CD14-positive monocyte (primary cell): ENCODE data around the gene GAL3ST2. TPM values are rescaled to one million over a fixed set of nuclear protein-coding genes. Genes with fewer than 3 reads are reported as not detected.
A peak's percentile ranks its signal among the peaks of the same experiment; 100 is the strongest.
"Not testable (repeated sequence)": the region's sequence is repeated elsewhere in the genome, so short reads cannot be mapped to it uniquely, and the experiment has no call there.

Source experiments
- DNase-seq, 3 donors: peaks; one replicate each; pipeline ENCODE4 v3.0.0-alpha.2; 2011 to 2022
- H2AFZ ChIP-seq: 2 replicates; pipeline ENCODE4 v1.6.0; 2012; ENCODE audit warnings: mild to moderate bottlenecking, low read depth, low read length, inconsistent platforms; ENCODE audit not compliant: insufficient read depth, poor library complexity, severe bottlenecking
- H3K27ac ChIP-seq, 2 donors: 1 replicate in 1 of 2; 2 replicates in 1 of 2; pipeline ENCODE4 v1.5.1; 2012 to 2013; ENCODE audit warnings: low read length in 2 of 2, control low read depth in 1 of 2, inconsistent platforms in 1 of 2, low read depth in 1 of 2, mild to moderate bottlenecking in 1 of 2
- H3K27me3 ChIP-seq, 2 donors: one replicate each; pipeline versions ENCODE4 v1.6.0 to v1.6.1; 2011 to 2013; ENCODE audit warnings: low read length in 2 of 2; ENCODE audit not compliant: control insufficient read depth in 2 of 2, insufficient read depth in 2 of 2
- H3K36me3 ChIP-seq, 2 donors: replicated peaks in 1 of 2; 1 replicate in 1 of 2; 2 replicates in 1 of 2; pipeline versions ENCODE4 v1.5.1 to v1.6.1; 2012 to 2013; ENCODE audit warnings: low read length in 2 of 2, control low read depth in 1 of 2, inconsistent platforms in 1 of 2, mild to moderate bottlenecking in 1 of 2; ENCODE audit not compliant: insufficient read depth in 2 of 2, control insufficient read depth in 1 of 2
- H3K4me1 ChIP-seq, 2 donors: 1 replicate in 1 of 2; 2 replicates in 1 of 2; pipeline versions ENCODE4 v1.5.1 to v1.6.1; 2012 to 2013; ENCODE audit warnings: low read length in 2 of 2, control low read depth in 1 of 2, inconsistent platforms in 1 of 2, mild to moderate bottlenecking in 1 of 2, moderate library complexity in 1 of 2; ENCODE audit not compliant: insufficient read depth in 2 of 2, control insufficient read depth in 1 of 2
- H3K4me2 ChIP-seq: replicated peaks from 2 replicates; pipeline ENCODE3; 2012; ENCODE audit warnings: low read length, moderate library complexity, mild to moderate bottlenecking; ENCODE audit not compliant: poor library complexity, severe bottlenecking; ENCODE audit errors: extremely low read depth
- H3K4me3 ChIP-seq, 3 experiments: fragments of 200-600 bp in 1 of 3; sonication (generic) in 1 of 3; replicated peaks in 1 of 3; 1 replicate in 2 of 3; 2 replicates in 1 of 3; pipeline ENCODE4 v1.5.1; 2011 to 2013; ENCODE audit warnings: low read length in 3 of 3, mild to moderate bottlenecking in 3 of 3, control low read depth in 2 of 3, low read depth in 2 of 3, inconsistent platforms in 1 of 3, moderate library complexity in 1 of 3
- H3K79me2 ChIP-seq: 2 replicates; pipeline ENCODE4 v1.6.0; 2012; ENCODE audit warnings: mild to moderate bottlenecking, control low read depth, inconsistent platforms, low read length, moderate library complexity; ENCODE audit not compliant: insufficient read depth
- H3K9ac ChIP-seq: 2 replicates; pipeline ENCODE4 v1.6.0; 2017; ENCODE audit warnings: low read length, mild to moderate bottlenecking; ENCODE audit not compliant: insufficient read depth, poor library complexity, severe bottlenecking
- H3K9me3 ChIP-seq, 2 donors: replicated peaks in 1 of 2; 1 replicate in 1 of 2; 2 replicates in 1 of 2; pipeline versions ENCODE4 v1.5.1 to v1.6.1; 2012 to 2013; ENCODE audit warnings: low read length in 2 of 2, control low read depth in 1 of 2; ENCODE audit not compliant: control insufficient read depth in 1 of 2, insufficient read depth in 1 of 2
- H4K20me1 ChIP-seq: 2 replicates; pipeline ENCODE4 v1.6.0; 2012; ENCODE audit warnings: mild to moderate bottlenecking, low read length, control low read depth, moderate library complexity; ENCODE audit not compliant: insufficient read depth
- H3K27ac Mint-ChIP-seq, 7 donors: one replicate each; pipeline ENCODE4 v1.8.0; 2020; ENCODE audit warnings: mild to moderate bottlenecking in 7 of 7, mixed read lengths in 7 of 7, moderate library complexity in 6 of 7, inconsistent platforms in 2 of 7
- H3K27me3 Mint-ChIP-seq, 3 donors: one replicate each; pipeline ENCODE4 v1.8.0; 2021 to 2022; ENCODE audit warnings: low read depth in 3 of 3, mild to moderate bottlenecking in 3 of 3, mixed read lengths in 3 of 3, moderate library complexity in 3 of 3, inconsistent platforms in 1 of 3
- H3K36me3 Mint-ChIP-seq, 2 donors: one replicate each; pipeline ENCODE4 v1.8.0; 2020; ENCODE audit warnings: mixed read lengths in 2 of 2, inconsistent platforms in 1 of 2, mild to moderate bottlenecking in 1 of 2
- H3K4me1 Mint-ChIP-seq: one replicate; pipeline ENCODE4 v1.8.0; 2020; ENCODE audit warnings: mild to moderate bottlenecking, mixed read lengths
- H3K4me3 Mint-ChIP-seq, 2 donors: one replicate each; pipeline ENCODE4 v1.8.0; 2020; ENCODE audit warnings: mild to moderate bottlenecking in 2 of 2, mixed read lengths in 2 of 2, moderate library complexity in 1 of 2
- H3K9me3 Mint-ChIP-seq, 7 donors: one replicate each; pipeline ENCODE4 v1.8.0; 2020 to 2022; ENCODE audit warnings: mixed read lengths in 7 of 7, mild to moderate bottlenecking in 6 of 7, moderate library complexity in 6 of 7, inconsistent platforms in 2 of 7
- WGBS: methylation state at CpG from one replicate; pipeline ENCODE4 v1.1.5; 2013; ENCODE audit warnings: missing lambda C conversion rate; ENCODE audit not compliant: insufficient coverage; 5-methylcytosine and 5-hydroxymethylcytosine counted together
- intact Hi-C, 2 donors: fragments of 100-400 bp; cut with micrococcal nuclease; formaldehyde crosslinking; loops; one replicate each; pipeline versions ENCODE4 v1.15.0 to v1.15.1; 2023
- polyA plus RNA-seq, 3 donors: library from polyadenylated mRNA; depleted of rRNA in 1 of 3; unstranded in 2 of 3; stranded (reverse) in 1 of 3; fragments of 300-500 nt in 2 of 3; fragments of >200 nt in 1 of 3; fragmentation: Illumina TruSeq in 2 of 3; gene quantifications; 1 replicate in 2 of 3; 2 replicates in 1 of 3; pipeline ENCODE4 v1.2.3, GENCODE V29; 2012 to 2021
- TF ChIP-seq, protein P1 (sequence below): fragments of 200-600 bp; IDR thresholded peaks from one replicate; pipeline ENCODE4 v1.8.0; 2022; ENCODE audit warnings: antibody characterized with exemption, mild to moderate bottlenecking

Gene GAL3ST2
- polyA plus RNA-seq, 3 donors: not detected

- H3K27me3 ChIP-seq: no peaks in the 10 kb centered on the region
- H3K4me1 Mint-ChIP-seq: peaks cover 19% of the 10 kb centered on the region
- H3K36me3 Mint-ChIP-seq: no peaks in the 10 kb centered on the region
- H3K36me3 ChIP-seq: no peaks in the 10 kb centered on the region
- no peaks in the 10 kb centered on the region for H3K9me3 ChIP-seq
- H4K20me1 ChIP-seq: no peaks in the 10 kb centered on the region
- no peak for DNase-seq
- 64% methylated on average over 16 of the region's 25 CpGs for WGBS
- TF ChIP-seq, protein P1, sequence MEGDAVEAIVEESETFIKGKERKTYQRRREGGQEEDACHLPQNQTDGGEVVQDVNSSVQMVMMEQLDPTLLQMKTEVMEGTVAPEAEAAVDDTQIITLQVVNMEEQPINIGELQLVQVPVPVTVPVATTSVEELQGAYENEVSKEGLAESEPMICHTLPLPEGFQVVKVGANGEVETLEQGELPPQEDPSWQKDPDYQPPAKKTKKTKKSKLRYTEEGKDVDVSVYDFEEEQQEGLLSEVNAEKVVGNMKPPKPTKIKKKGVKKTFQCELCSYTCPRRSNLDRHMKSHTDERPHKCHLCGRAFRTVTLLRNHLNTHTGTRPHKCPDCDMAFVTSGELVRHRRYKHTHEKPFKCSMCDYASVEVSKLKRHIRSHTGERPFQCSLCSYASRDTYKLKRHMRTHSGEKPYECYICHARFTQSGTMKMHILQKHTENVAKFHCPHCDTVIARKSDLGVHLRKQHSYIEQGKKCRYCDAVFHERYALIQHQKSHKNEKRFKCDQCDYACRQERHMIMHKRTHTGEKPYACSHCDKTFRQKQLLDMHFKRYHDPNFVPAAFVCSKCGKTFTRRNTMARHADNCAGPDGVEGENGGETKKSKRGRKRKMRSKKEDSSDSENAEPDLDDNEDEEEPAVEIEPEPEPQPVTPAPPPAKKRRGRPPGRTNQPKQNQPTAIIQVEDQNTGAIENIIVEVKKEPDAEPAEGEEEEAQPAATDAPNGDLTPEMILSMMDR: no peak
- H3K4me3 Mint-ChIP-seq: no peak overlapping the region
- H3K27me3 Mint-ChIP-seq: peaks cover 10 to 17% (median 13%) of the 10 kb centered on the region in 3 donors
- H3K27ac ChIP-seq: no peak overlapping the region
- no peak overlapping the region for H3K4me2 ChIP-seq
- H3K4me1 ChIP-seq: peaks cover 13 to 18% of the 10 kb centered on the region in 2 donors
- peak overlapping the region in 2 of 7 donors; percentile 40 to 72 for H3K27ac Mint-ChIP-seq
- H3K9me3 Mint-ChIP-seq: peaks cover 0 to 8% (median 3%) of the 10 kb centered on the region in 7 donors
- intact Hi-C loops: no loop called here
- no peaks in the 10 kb centered on the region for H3K79me2 ChIP-seq
- peak overlapping the region; percentile 32 for H3K9ac ChIP-seq
- no peak overlapping the region for H2AFZ ChIP-seq
- no peak overlapping the region for H3K4me3 ChIP-seq
Observed at GRCh38 chr2:241818229-241818942, 41.8 kb downstream of the GAL3ST2 start.

GRCh38 chr2:241818943-241819270 lies 42.3 kb downstream of the GAL3ST2 start:
- WGBS: 76% methylated on average over 6 of the region's 10 CpGs
- Mint-ChIP-seq H3K27ac (peak overlapping the region in 3 of 7 donors; percentile 7 to 70 (median 40)), H3K4me1 (peaks cover 19% of the 10 kb centered on the region), H3K9me3 (peaks cover 2 to 10% (median 7%) of the 10 kb centered on the region in 7 donors), H3K4me3 (no peak overlapping the region), H3K36me3 (no peaks in the 10 kb centered on the region), H3K27me3 (peaks cover 10 to 17% (median 14%) of the 10 kb centered on the region in 3 donors)
- Histone ChIP-seq H3K4me2 (no peak overlapping the region), H3K9me3 (no peaks in the 10 kb centered on the region), H3K36me3 (no peaks in the 10 kb centered on the region), H3K27me3 (no peaks in the 10 kb centered on the region), H3K4me3 (no peak overlapping the region), H2AFZ (no peak overlapping the region), H4K20me1 (no peaks in the 10 kb centered on the region), H3K27ac (no peak overlapping the region), H3K4me1 (peaks cover 13 to 18% of the 10 kb centered on the region in 2 donors), H3K9ac (peak overlapping the region; percentile 32), H3K79me2 (no peaks in the 10 kb centered on the region)
- intact Hi-C loops: no loop called here
- peak in 1 of 3 donors; percentile 22 for DNase-seq
- TF ChIP-seq, protein P1: no peak

DNA sequence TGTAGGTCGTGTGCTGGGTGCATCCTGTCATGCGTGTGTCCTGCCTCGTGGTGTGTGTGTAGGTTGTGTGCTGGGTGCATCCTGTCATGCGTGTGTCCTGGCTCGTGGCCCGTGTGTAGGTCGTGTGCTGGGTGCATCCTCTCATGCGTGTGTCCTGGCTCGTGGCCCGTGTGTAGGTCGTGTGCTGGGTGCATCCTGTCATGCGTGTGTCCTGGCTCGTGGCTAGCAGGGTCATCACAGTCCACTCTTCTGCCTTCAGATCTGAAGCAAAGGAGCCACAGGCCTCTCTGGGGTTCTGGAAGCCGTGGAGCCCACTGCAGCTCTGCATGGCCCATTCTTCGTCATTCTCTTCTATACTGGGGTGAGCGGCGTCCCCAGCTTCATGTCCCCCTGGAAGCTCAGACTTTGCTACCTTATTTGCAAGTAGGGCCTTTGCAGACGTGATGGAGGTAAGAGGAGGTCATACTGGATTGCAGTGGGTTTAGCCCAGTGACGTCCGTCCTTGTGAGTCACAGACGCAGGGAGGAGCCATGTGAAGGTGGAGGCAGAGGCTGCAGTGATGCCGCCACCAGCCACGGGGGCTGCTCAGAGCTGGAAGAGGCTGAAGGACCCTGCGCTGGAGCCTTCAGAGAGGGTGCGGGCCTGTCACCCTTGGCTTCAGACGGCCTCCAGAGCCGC lies 43.5 kb downstream of the GAL3ST2 start:
- H3K36me3 Mint-ChIP-seq, H3K9me3 ChIP-seq, H2AFZ ChIP-seq, H3K4me3 ChIP-seq, H3K36me3 ChIP-seq, H3K4me2 ChIP-seq, H3K27me3 ChIP-seq, intact Hi-C loops, DNase-seq, H3K79me2 ChIP-seq, H3K27ac ChIP-seq, H4K20me1 ChIP-seq, H3K9ac ChIP-seq, H3K4me3 Mint-ChIP-seq: not testable (repeated sequence)
- Mint-ChIP-seq H3K27ac (peak overlapping the region in 1 of 7 donors; percentile 34), H3K9me3 (peaks cover 3 to 14% (median 10%) of the 10 kb centered on the region in 7 donors), H3K4me1 (peaks cover 18% of the 10 kb centered on the region), H3K27me3 (peaks cover 9 to 16% (median 14%) of the 10 kb centered on the region in 3 donors)
- peaks cover 13 to 18% of the 10 kb centered on the region in 2 donors for H3K4me1 ChIP-seq
- WGBS: 91% methylated on average over 25 of the region's 27 CpGs
